Activated CD8-positive, alpha-beta memory T cell treated with anti-CD3 and anti-CD28 coated beads, Interleukin-2, amount 50 U/mL, for 24 hours (primary cell): ENCODE data around the gene EPHA6.
"Not testable (repeated sequence)": the region's sequence is repeated elsewhere in the genome, so short reads cannot be mapped to it uniquely, and the experiment has no call there.

ENCODE experiments used
- DNase-seq: peaks from one replicate; pipeline ENCODE4 v3.0.0-alpha.2; 2020; ENCODE audit errors: extremely low read depth

Gene EPHA6

DNA sequence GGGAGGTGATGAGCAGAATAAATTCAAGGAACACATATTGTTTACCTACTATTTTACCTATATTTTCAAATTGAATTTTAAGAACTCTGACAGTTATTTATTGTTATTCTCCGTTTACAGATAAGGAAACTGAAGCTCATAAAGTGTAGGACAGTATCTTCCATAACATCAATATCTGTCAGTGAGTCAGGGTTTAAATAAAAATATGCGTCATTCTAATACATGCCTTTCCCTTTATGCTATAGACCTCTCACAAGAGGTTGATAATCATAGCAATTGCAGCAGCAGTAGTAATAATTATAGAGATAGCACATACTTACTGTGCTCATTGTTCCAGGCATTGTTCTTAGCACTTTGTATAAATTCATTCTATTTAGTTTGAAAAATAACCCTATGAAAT, 101.1 kb downstream of the EPHA6 start:
- no peak for DNase-seq

DNA sequence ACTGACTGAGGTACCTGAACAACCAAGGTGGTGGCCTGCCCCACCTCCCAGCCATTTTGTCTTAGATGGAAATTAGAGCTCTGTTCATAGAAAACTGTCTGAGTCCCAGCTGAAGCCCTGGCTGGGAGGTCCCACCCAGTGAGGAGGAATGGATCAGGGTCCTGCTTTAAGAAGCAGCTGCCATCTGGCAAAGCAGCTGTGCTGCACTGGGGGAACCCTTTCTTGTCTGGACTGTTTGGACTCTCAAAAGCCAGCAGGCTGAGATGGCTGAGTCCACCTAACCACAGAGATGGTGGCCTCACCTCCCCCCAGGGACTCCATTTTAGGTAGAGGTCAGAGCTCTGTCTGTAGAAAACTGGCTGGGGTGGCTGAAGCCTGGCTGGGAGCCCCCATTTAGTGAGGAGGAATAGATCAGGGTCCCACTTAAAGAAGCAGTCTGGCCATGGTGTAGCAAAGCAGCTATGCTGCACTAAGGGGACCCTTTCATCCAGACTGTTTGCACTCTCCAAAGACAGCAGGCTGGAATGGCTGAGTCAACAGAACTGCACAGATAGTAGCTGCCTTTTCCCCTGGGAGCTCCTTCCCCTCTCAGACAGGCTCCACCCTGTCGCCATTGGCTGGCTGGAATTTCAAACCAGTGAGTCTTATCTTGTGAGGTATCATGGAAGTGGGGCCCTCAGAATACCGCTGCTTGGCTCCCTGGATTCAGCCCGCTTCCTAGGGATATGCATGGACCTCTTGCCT, 116.9 kb downstream of the EPHA6 start:
- DNase-seq: no peak

DNA sequence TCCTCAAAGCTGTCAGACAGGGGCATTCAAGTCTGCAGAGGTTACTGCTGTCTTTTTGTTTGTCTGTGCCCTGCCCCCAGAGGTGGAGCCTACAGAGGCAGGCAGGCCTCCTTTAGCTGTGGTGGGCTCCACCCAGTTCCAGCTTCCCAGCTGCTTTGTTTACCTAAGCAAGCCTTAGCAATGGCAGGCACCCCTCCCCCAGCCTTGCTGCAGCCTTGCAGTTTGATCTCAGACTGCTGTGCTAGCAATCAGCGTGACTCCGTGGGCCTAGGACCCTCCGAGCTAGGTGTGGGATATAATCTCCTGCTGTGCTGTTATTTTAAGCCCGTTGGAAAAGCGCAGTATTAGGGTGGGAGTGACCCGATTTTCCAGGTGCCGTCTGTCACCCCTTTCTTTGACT, 127.7 kb downstream of the EPHA6 start:
- not testable (repeated sequence) for DNase-seq

DNA sequence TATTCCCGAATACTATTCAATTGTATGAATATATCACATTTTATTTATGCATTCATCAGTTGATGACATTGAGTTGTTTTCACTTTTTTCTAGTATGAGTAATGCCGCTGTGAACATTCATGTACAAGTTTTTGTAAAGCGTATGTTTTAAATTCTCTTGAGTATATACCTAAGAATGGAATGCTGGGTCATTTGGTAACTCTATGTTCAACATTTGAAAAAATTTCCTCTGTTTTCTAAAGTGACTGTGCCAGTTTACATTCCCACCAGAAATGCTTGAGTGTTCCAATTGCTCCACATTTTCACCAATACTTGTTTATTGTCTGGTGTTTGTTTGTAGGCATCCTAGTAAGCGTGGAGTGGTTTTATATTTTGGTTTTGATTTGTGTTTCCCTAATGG, 144.5 kb downstream of the EPHA6 start:
- DNase-seq: no peak

DNA sequence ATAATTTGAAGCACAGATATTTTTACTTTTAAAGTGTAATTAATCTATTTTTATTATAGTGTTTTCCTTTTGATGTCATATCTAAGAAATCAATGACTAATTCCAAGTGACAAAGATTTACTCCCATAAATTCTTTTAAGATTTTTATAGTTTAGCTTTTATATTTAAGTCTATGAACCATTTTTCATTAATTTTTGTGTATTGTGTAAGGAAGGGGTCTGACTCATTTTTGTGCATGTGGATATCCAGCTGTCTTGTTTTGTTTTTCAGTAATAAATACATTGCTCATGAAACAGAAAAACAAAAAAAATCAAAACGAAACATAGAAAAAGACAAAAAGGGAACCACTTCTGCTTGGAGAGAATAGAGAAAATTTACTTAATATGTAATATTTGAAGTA, 145.1 kb downstream of the EPHA6 start:
- no peak for DNase-seq

DNA sequence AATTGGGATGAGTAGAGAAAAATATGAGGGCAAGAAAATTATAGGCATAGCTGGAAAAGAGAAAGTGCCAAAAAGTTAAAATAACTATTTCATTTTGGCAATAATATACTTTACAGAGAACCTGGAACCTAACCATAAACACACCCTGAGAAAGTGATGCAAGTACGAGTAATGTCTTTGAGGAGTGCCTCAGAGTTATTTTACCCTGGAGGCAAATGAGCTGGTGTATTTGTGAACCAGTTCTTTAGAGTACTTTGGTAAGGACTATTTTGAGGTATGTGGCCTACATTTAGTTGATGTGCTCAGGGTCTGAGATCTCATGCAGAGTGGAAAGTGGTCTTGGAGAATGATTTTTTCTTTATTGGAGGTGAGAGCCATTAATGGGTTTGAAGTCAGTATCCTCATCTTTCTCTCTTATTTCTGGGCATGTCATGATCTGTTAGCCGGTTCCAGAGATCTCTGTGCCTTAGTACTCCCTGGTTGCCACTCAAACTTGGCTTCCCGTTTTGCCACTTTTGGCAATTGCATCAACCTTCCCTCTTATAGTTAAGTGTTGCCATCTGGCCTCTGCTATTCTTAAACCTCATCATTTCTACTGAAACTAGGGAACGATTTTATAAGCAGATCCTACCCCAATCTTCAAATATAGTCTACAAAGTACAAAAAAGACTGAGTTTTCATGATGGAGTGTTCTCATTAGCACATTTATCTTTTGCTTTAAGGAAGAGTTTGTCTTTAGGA, 145.7 kb downstream of the EPHA6 start:
- no peak for DNase-seq

DNA sequence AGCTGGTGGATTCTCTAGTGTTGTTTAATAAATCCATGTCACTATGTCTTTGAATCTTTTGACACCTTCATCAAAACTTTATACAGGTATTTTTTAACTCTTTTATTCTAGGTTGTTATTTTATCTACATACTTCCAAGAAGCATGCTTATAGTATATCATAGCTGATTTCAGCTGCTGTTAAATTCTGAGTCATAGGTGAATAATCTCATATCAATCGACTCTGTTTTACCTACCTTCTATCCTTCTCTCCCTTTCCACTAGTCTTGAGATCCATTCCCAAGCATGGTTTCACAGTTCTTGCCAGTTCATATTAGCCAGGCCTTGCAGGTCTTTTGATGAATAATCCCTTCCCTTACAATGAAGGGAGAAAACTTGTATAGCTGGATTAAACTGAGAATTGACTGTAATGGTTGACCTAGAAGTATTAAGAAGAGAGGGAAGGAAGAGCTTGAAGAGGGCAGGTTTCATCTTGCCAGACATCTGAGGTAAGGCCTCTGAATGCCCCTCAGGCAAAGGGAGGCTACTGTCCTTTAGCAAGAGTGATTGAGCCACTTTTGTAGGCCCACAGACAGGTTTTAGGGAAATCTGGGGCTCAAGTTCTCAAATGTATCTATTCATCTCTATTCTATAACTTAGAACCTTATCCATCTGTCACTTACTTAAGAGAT, 146.4 kb downstream of the EPHA6 start:
- DNase-seq: no peak

DNA sequence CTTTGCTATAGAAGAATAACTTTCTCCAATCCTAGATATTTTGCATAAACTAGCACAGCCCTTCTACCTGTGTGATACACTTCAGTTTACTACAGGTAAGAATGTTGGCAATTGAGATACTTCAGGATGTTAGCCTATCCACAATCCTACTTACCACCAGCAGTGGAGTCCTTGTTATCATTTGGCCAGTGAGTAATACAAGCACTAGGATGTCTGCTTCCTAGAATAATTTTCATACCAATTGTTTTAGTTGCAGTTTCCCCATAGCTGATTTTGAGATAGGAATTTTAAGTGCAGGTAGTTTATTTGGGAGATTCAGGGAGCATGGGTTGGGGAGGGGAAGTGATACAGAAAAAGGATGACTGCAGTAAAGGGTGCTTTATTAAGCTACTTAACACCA, 147.2 kb downstream of the EPHA6 start:
- no peak for DNase-seq

DNA sequence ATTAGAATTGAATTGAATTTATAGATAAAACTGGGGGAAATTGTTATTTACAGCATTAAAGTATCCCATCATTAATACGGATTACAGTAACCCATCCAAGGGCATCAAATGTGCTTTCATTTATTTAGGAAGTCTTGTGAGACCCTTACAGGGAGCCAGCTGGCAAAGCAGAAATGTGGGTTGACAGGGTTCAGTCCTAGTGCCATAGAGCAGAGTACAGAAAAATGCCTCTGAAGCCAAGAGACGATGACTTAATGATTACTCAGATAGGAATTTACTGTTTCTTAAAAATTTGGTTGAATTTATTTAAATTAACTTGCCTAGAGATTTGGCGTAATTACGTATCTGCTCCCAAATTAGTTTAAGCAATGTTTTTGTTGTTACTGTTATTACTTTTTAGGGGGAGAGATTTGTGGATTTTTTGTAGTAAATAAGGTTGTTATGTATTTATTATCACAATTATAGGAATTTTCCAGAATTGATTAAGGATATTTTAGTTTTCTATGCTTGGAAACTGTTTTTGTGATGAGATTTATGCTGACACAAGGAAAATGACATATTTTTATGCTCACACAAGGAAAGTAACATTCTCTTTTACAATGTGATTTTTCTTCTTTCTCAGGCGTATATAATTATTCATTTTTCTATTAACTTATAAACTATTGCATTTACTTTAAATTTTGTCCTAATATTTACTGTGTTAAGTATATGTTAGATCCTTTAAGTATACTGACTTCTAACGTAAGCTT, 152.0 kb downstream of the EPHA6 start:
- no peak for DNase-seq

DNA sequence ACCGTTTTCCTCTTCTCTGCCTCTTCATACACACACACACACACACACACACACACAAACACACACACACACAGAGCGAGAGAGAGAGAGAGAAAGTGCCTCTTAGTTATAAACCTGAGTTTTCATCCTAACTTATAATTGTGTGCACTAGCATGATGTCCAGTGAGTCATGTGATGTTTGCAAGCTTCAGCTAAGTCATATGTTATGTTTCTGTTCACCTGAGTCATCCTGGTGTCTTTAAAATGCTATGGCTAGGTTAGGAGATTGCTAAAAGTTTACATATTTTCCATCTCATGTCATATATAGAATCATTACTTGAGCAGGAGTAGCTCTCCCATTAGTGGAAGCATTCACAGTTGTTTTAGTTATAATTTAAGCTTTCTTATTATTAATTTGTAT, 155.8 kb downstream of the EPHA6 start:
- DNase-seq: no peak

DNA sequence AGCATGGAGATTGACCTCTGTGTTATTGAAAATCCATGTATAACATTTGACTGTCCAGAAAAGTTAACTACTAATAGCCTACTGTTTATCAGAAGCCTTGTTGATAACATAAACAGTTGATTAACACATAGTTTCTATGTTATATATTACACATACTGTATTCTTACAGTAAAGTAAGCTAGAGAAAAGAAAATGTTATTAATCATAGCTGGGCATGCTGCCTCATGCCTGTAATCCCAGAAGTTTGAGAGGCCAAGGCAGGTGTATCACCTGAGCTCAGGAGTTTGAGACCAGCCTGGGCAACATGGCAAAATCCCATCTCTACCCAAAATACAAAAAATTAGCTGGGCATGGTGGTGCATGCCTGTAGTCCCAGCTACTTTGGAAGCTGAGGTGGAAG, 163.3 kb downstream of the EPHA6 start:
- DNase-seq: no peak

DNA sequence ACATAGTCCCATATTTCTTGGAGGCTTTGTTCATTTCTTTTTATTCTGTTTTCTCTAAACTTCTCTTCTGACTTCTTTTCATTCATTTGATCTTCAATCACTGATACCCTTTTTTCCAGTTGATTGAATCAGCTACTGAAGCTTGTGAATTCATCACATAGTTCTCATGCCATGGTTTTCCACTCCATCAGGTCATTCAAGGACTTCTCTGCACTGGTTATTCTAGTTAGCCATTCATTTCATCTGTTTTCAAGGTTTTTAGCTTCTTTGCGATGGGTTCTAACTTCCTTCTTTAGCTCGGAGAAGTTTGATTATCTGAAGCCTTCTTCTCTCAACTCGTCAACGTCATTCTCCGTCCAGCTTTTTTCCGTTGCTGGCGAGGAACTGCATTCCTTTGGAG, 169.3 kb downstream of the EPHA6 start:
- DNase-seq: not testable (repeated sequence)

DNA sequence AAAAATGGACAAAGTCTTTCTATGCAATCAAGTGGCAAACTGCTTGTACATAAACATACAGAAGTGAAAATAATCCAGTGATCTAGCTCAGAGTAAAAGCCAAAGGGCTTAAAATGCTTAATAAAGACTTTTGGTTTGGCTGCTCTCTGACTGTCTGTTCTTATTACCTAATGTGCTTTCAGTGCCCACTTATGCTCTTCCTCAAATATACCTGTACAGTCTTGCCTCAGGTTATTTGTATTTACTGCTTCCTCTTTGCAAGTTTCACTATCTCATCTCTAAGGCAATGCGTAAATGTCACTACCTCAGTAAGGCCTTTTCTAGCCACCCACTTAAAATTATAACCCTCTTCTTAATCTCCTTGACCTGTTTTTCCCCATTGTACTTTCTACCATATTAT, 171.8 kb downstream of the EPHA6 start:
- DNase-seq: no peak

DNA sequence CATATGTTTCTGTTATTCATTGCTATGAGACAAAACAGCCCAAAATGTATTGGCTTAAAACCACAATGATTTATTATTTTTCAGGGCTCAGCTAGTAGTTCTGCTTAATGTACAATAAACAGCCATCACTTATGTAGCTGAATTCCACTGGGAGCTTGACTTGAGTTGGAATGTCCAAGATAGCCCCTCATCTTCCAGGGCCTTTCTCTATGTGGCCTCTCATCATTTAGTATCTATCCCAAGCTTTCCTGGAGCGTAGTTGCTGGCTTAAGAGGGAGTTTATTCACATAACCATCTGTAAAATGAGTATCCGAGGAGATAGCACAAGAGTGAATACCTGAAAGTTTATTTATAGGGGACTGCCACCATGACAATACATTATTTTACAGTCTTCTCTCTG, 176.8 kb downstream of the EPHA6 start:
- no peak for DNase-seq

DNA sequence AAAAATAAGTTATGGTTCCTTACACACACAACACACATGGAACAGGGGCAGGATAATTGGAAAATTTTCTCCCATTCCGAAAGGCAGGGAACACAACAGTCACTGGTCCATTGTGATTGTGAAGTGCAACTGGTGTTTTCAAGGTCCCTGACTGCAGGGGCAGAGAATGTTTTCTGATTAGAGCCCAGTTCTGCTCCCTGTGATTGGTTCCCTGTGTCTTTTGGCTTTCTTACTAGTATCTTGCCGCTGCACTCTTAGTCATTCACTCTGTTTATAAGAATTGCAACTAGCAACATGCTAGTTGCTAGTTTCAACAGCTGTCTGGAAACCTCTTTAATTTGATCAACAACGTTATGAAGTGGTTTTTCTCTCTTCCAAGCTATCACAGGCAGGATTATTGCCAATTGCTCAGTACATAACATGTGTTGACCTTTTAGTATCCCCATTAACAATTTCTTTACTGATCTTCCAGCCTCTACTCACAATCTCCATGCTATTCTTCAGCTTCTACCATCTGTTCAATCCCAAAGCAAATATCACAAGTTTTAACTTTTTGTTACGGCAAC, 177.5 kb downstream of the EPHA6 start:
- no peak for DNase-seq

DNA sequence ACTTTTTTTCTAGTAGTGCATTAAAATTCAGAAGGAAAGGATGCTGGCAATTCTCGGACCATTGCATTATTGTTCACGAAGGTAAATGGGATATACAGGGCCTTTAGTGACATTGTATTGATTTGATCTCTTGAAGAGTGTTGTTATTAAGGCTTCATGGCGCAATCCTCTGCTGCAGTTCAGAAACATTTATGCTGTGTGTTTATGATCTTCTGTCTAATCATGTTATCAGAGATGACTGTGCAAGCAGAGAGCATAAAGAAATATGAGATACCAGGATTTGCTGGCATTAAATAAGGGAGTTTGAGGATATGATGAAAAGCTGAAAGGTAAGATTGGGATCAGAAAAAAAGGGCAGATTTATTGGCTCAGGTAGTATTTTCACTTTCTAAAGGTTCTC, 180.6 kb downstream of the EPHA6 start:
- DNase-seq: no peak

DNA sequence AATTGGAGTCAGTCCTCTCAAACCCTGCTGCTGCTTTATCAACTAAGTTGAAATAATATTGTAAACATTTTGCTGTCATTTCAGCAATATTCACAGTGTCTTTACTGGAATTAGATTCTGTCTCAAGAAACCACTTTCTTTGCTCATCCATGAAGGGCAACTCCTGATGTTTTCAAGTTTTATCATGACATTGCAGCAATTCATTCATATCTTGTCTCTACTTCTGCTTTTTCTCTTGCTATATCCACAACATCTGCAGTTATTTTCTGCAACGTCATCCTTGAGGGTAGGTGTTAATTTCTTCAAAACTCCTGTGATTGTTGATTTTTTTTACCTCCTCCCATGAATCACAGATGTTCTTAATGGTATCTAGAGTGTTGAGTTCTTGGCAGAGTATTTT, 181.6 kb downstream of the EPHA6 start:
- no peak for DNase-seq

DNA sequence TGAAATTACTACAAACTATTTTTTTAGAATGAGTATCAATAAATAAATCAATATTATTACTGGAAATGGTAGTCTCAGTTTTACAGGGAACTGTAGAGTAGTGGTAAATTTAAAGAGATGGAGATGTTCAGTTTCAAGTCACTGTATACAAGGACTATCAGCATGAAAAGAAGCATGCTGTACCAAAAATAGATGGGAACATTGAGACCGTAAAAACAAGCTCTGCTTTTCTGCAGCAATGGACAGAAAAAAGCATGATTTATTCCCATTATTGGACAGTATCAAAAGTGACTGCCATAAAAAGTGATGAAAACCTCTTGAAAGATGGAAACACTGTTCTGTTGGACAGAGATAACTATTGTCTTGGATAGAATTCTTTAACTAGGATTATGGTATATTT, 187.2 kb downstream of the EPHA6 start:
- no peak for DNase-seq

DNA sequence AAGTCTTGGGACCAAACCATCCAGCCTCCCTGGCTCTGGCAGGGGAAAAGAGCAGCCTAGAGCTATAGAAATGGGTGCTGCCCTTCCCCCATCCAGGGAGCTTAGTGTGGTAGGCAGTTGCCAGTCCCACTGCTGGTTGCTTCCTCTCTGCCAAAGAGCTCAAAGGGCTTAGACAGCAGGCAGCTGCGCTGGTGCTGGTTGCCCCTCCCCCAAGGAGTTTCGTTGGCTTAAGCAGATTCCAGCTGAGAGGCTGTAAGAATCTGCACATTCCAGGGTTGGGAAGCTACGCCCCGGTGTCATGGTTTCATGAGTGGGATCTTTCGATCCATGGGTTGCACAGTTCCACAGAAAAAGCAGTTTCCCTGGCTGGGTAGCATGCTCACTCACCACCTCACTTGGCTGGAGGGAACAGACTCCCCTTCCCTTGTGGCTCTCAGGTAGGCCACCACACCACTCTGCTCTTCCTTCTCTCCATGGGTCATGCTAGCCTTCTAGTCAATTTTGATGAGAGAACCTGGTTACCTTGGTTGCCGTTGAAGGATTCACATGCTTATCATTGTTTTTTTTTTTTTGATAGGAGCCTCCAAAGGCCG, 195.1 kb downstream of the EPHA6 start:
- DNase-seq: no peak

DNA sequence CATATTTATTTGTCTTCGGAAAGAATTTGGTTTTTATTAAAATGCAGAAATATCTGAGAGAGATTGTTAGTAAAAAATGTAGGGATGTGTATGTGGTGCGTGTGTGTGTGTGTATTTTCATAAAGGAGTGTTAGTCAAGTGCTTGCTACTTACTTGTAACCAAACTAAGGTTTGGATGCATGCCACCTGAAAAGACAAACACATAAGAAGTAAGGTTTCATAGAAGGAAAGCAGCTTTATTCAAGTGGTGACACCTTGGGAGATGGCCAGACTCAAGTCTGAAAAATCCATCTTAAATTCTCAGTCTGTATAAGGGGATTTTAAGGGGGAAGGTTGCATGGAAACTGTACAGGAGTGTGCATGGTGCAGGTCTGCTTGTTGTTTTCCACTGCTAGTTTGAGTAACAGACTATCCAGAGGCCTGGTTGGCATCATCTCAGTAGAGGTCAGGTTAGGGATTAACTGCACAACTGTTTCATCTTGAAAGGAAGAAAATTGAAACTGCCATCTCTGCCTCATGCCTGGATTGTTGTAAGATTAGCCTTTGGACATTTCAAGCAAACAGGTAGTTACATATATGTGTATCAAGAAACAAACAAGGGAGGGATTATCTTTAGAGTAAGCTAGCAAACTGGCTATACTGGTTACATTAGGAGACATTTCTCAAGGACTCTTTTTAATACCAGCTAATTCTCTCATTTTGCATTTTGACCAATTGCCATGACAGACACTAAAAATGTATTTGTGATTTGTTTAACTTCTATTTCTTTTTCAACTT, 196.7 kb downstream of the EPHA6 start:
- no peak for DNase-seq

DNA sequence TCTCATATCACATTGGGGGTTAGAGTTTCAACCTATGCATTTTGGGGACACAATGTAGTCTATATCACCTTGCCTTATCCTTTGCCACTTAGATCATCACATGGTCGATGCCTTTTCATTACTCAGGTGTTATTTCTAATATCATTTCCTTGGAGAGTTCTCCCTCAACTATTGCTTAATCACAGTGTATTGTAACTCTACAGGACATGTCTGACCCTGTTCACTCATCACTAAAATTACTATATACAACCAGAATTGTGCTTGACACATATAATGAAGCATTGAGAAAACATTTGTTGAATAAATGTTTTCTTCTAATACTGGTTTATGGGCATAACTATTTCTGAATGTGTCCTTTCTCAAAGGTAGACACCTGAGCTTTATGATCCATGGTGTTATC, 207.4 kb downstream of the EPHA6 start:
- DNase-seq: no peak
